A549 (cell line): ENCODE data around the gene MEIOSIN. TPM values are rescaled to one million over a fixed set of nuclear protein-coding genes. Genes with fewer than 3 reads are reported as not detected.

Source experiments
- ATAC-seq, 2 experiments: fragments of 200-7000 bp in 1 of 2; fragments of >200 bp in 1 of 2; cut with Nextera tagmentation in 1 of 2; cut with Tn5 transposase in 1 of 2; 3 replicates each; pipeline versions ENCODE4 v1.8.0 to v1.9.1; 2018 to 2020; ENCODE audit warnings: mild to moderate bottlenecking in 1 of 2, moderate library complexity in 1 of 2
- CTCF ChIA-PET: fragments of 300-600 bp; sonication (Branson Sonifier 250); formaldehyde crosslinking; extraction: SDS; loops from one replicate; lab custom pipeline; 2021; ENCODE audit warnings: antibody characterized with exemption, inconsistent platforms; lab: Yijun Ruan, JAX
- POLR2A ChIA-PET: fragments of 350-600 bp; formaldehyde crosslinking; extraction: SDS; loops from one replicate; lab custom pipeline; 2021; ENCODE audit warnings: antibody characterized with exemption, inconsistent platforms; lab: Yijun Ruan, JAX
- DNase-seq, 2 experiments: peaks; one replicate each; pipeline versions ENCODE4 v3.0.0 to v3.0.0-alpha.2; 2011 to 2016; ENCODE audit warnings: low read depth in 1 of 2, low spot score in 1 of 2
- FAIRE-seq: peaks from 2 replicates; lab custom pipeline; 2011; peaks lifted over from hg19 to GRCh38; lab: Jason Lieb, UNC
- H3K27ac ChIP-seq, 2 experiments: fragments of >200 bp; sonication (Bioruptor Twin); formaldehyde crosslinking; 3 replicates each; pipeline ENCODE4 v1.5.1; 2016 to 2017
- H3K4me1 ChIP-seq: fragments of >200 bp; sonication (Bioruptor Twin); formaldehyde crosslinking; 3 replicates; pipeline ENCODE4 v1.6.1; 2016
- H3K4me2 ChIP-seq: fragments of >200 bp; sonication (Bioruptor Twin); formaldehyde crosslinking; 3 replicates; pipeline ENCODE4 v1.6.1; 2016
- H3K4me3 ChIP-seq: fragments of >200 bp; sonication (Bioruptor Twin); formaldehyde crosslinking; 3 replicates; pipeline ENCODE4 v1.5.1; 2016
- H3K9me3 ChIP-seq: fragments of >200 bp; sonication (Bioruptor Twin); formaldehyde crosslinking; 3 replicates; pipeline ENCODE4 v1.6.1; 2016
- CBX2 ChIP-seq: fragments of 200-600 bp; sonication (generic); IDR thresholded peaks from 2 replicates; pipeline ENCODE4 v1.6.1; 2016; ENCODE audit warnings: low read depth, mild to moderate bottlenecking, borderline replicate concordance
- CHD4 ChIP-seq: fragments of 200-600 bp; sonication (generic); IDR thresholded peaks from 2 replicates; pipeline ENCODE4 v1.6.1; 2016; ENCODE audit warnings: antibody characterized with exemption, mild to moderate bottlenecking, borderline replicate concordance
- EHF ChIP-seq: fragments of 250-450 bp; sonication (Bioruptor Pico); IDR thresholded peaks from 2 replicates; pipeline ENCODE4 v1.5.0; 2020; ENCODE audit warnings: mild to moderate bottlenecking
- EHMT2 ChIP-seq: fragments of 200-600 bp; sonication (generic); IDR thresholded peaks from 2 replicates; pipeline ENCODE4 v1.6.1; 2016; ENCODE audit warnings: antibody characterized with exemption, low read depth, mild to moderate bottlenecking, moderate library complexity
- ESRRA ChIP-seq: fragments of 150-350 bp; IDR thresholded peaks from 2 replicates; pipeline ENCODE4 v1.6.1; 2014; ENCODE audit warnings: mild to moderate bottlenecking, low read length, borderline replicate concordance
- FOSL2 ChIP-seq, 2 experiments: fragments of 450-650 bp in 1 of 2; fragments of >200 bp in 1 of 2; sonication (Bioruptor Twin) in 1 of 2; formaldehyde crosslinking; IDR thresholded peaks; 2 replicates each; pipeline versions ENCODE4 v1.5.0 to v1.6.1; 2016 to 2020; ENCODE audit warnings: mild to moderate bottlenecking in 1 of 2, moderate library complexity in 1 of 2
- HDAC2 ChIP-seq: fragments of 200-600 bp; sonication (generic); IDR thresholded peaks from 2 replicates; pipeline ENCODE4 v1.6.1; 2016
- HEYL ChIP-seq: fragments of 250-450 bp; sonication (Bioruptor Pico); IDR thresholded peaks from 2 replicates; pipeline ENCODE4 v1.8.0; 2021; ENCODE audit warnings: mild to moderate bottlenecking, moderate library complexity
- HOXA7 ChIP-seq: fragments of 250-450 bp; sonication (Bioruptor Pico); IDR thresholded peaks from 2 replicates; pipeline ENCODE4 v1.5.0; 2020; ENCODE audit warnings: mild to moderate bottlenecking, moderate library complexity
- HOXB5 ChIP-seq: fragments of 250-450 bp; sonication (Bioruptor Pico); IDR thresholded peaks from 2 replicates; pipeline ENCODE4 v1.5.0; 2020; ENCODE audit warnings: mild to moderate bottlenecking, moderate library complexity
- MAZ ChIP-seq: fragments of 150-350 bp; IDR thresholded peaks from 2 replicates; pipeline ENCODE4 v1.6.1; 2014; ENCODE audit warnings: antibody characterized with exemption, low read depth, low read length, borderline replicate concordance
- MYC ChIP-seq: IDR thresholded peaks from 2 replicates; pipeline ENCODE4 v1.6.1; 2012; ENCODE audit warnings: mild to moderate bottlenecking, inconsistent platforms, low read length, improper control_type of control experiment, borderline replicate concordance
- NFE2L2 ChIP-seq: fragments of 150-350 bp; conservative IDR thresholded peaks from 2 replicates; pipeline ENCODE4 v1.6.1; 2014; ENCODE audit warnings: low read length
- RCOR1 ChIP-seq: fragments of 150-350 bp; IDR thresholded peaks from 2 replicates; pipeline ENCODE4 v1.6.1; 2014; ENCODE audit warnings: antibody characterized with exemption, low read length, low read depth
- RFX5 ChIP-seq: fragments of 450-650 bp; IDR thresholded peaks from 2 replicates; pipeline ENCODE4 v1.7.1; 2014; ENCODE audit warnings: antibody characterized with exemption, mild to moderate bottlenecking, moderate library complexity
- SMC3 ChIP-seq: fragments of >200 bp; sonication (Bioruptor Twin); formaldehyde crosslinking; IDR thresholded peaks from 3 replicates; pipeline ENCODE4 v1.6.1; 2018; ENCODE audit warnings: inconsistent platforms
- SREBF2 ChIP-seq: fragments of 450-650 bp; IDR thresholded peaks from 2 replicates; pipeline ENCODE4 v1.6.1; 2014; ENCODE audit warnings: mild to moderate bottlenecking, moderate library complexity
- ZC3H11A ChIP-seq: fragments of 450-650 bp; IDR thresholded peaks from 2 replicates; pipeline ENCODE4 v1.6.1; 2014; ENCODE audit warnings: antibody characterized with exemption, mild to moderate bottlenecking
- WGBS: methylation state at CpG from one replicate; pipeline ENCODE4 v1.1.6; 2017; ENCODE audit errors: missing lambda C conversion rate; 5-methylcytosine and 5-hydroxymethylcytosine counted together
- polyA plus RNA-seq, 4 experiments: library from polyadenylated mRNA; depleted of rRNA in 3 of 4; stranded (reverse); fragments of >200 nt; fragmentation: RNase III in 1 of 4; extraction: RNeasy Plus Mini Kit Qiagen cat#74134 plus additional on column Dnase treatment in 1 of 4; gene quantifications; 2 replicates in 3 of 4; 3 replicates in 1 of 4; pipeline ENCODE4 v1.2.3, GENCODE V29; 2011 to 2017
- TF ChIP-seq, protein P1 (sequence below): fragments of >200 bp; sonication (Bioruptor Twin); formaldehyde crosslinking; IDR thresholded peaks from 3 replicates; pipeline ENCODE4 v1.6.1; 2016
- TF ChIP-seq, protein P2 (sequence below): fragments of 250-450 bp; sonication (Bioruptor Pico); IDR thresholded peaks from 2 replicates; pipeline ENCODE4 v1.5.0; 2020; ENCODE audit warnings: low read depth, mild to moderate bottlenecking, moderate library complexity
- TF ChIP-seq, protein P3 (sequence below): fragments of 200-600 bp; sonication (generic); IDR thresholded peaks from 2 replicates; pipeline ENCODE4 v1.6.1; 2016; ENCODE audit warnings: antibody characterized with exemption, mild to moderate bottlenecking, moderate library complexity
- TF ChIP-seq, protein P4 (sequence below): IDR thresholded peaks from 2 replicates; pipeline ENCODE4 v1.6.1; 2012

MEIOSIN gene
- polyA plus RNA-seq, 2 of the 4 experiments (the other 2 are of a cell fraction), result not detected

DNA sequence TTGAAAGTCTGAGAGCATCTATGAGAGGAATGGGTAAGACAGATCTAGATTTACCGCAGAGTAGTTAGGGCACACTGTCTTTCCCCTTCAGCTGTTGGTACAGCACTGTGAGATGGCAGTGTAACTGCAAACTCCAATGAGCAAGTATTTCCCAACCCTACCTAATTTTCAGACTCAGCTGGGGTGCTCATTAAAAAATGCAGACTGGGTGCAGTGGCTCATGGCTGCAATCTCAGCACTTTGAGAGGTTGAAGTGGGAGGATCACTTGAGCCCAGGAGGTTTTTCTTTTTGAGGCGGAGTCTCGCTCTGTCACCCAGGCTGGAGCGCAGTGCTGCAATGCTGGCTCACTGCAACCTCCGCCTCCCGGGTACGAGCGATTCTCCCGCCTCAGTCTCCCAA, 28.1 kb upstream of the MEIOSIN start:
- Histone ChIP-seq H3K4me1 (no peaks in the 10 kb centered on the region), H3K9me3 (no peaks in the 10 kb centered on the region), H3K4me2 (no peak overlapping the region), H3K4me3 (no peak overlapping the region), H3K27ac (no peak overlapping the region)
- ChIA-PET CTCF (interaction anchor here (0.6 to 8.0 kb wide), 4 partner anchors 11 to 63 kb away, joined by 4 to 127 read pairs (median 18); partner anchors contain the start of genes QPCTL and SNRPD2), POLR2A (interaction anchor here (1.0 to 1.4 kb wide), 2 partner anchors 8 to 12 kb away, joined by 3 to 7 read pairs; no protein-coding TSS in a partner anchor)
- DNase-seq (no peak), FAIRE-seq (no peak), ATAC-seq (peak; percentile 19 to 35; a peak in 4 of 6 replicates)
- WGBS, result 90% methylated on average over 9 of the region's 9 CpGs
- TF ChIP-seq HOXB5 (CRISPR knock-in tag) (no peak), MYC (no peak), SREBF2 (no peak), MAZ (no peak), FOSL2 (IDR thresholded peaks at IDR 0.05) (no peak), FOSL2 (CRISPR knock-in tag; IDR thresholded peaks at IDR 0.05) (no peak), CBX2 (no peak), HEYL (CRISPR knock-in tag) (no peak), EHF (CRISPR knock-in tag) (no peak), HOXA7 (CRISPR knock-in tag) (no peak), NFE2L2 (no peak)
- TF ChIP-seq, protein P1, sequence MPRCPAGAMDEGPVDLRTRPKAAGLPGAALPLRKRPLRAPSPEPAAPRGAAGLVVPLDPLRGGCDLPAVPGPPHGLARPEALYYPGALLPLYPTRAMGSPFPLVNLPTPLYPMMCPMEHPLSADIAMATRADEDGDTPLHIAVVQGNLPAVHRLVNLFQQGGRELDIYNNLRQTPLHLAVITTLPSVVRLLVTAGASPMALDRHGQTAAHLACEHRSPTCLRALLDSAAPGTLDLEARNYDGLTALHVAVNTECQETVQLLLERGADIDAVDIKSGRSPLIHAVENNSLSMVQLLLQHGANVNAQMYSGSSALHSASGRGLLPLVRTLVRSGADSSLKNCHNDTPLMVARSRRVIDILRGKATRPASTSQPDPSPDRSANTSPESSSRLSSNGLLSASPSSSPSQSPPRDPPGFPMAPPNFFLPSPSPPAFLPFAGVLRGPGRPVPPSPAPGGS, result no peak

DNA sequence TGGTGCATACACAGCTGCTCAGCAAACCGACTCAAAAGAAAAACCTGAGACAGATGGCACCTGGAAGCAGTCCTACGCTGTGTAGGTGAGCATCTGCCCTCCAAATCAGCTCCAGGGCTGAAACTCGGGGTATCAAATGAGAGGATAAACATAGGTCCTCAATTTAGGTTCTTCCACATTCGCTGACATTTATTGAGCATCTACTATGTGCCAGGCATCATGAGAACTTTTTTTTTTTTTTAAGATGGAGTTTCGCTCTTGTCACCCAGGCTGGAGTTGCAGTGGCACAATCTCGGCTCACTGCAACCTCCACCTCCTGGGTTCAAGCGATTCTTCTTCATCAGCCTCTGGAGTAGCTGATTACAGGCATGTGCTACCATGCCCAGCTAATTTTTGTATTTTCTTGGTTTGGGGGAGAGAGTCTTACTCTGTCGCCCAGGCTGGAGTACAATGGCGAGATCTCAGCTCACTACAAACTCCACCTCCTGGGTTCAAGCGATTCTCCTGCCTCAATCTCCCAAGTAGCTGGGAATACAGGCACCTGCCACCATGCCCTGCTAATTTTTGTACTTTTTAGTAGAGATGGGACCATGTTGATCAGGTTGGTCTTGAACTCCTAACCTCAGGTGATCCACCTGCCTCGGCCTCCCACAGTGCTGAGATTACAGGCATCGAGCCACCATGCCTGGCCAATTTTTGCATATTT, 27.4 kb upstream of the MEIOSIN start:
- no peak overlapping the region for H3K4me3 ChIP-seq
- ChIA-PET CTCF (interaction anchor here (0.6 to 8.0 kb wide), 4 partner anchors 10 to 63 kb away, joined by 4 to 127 read pairs (median 18); partner anchors contain the start of genes QPCTL and SNRPD2), POLR2A (interaction anchor here (1.4 kb wide), 1 partner anchor 11 kb away, joined by 7 read pairs; no protein-coding TSS in a partner anchor)
- 84% methylated on average over 12 of the region's 12 CpGs for WGBS
- FAIRE-seq (no peak), ATAC-seq (0 out of 6 replicates have a peak, but pooled peaks of 1 of the 2 experiments have one; percentile 20), DNase-seq (no peak)
- no peaks in the 10 kb centered on the region for H3K4me1 ChIP-seq
- no peaks in the 10 kb centered on the region for H3K9me3 ChIP-seq
- no peak for TF ChIP-seq ZC3H11A
- no peak for TF ChIP-seq RFX5
- TF ChIP-seq, protein P2, sequence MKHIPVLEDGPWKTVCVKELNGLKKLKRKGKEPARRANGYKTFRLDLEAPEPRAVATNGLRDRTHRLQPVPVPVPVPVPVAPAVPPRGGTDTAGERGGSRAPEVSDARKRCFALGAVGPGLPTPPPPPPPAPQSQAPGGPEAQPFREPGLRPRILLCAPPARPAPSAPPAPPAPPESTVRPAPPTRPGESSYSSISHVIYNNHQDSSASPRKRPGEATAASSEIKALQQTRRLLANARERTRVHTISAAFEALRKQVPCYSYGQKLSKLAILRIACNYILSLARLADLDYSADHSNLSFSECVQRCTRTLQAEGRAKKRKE (CRISPR knock-in tag), result no peak
- TF ChIP-seq, protein P3, sequence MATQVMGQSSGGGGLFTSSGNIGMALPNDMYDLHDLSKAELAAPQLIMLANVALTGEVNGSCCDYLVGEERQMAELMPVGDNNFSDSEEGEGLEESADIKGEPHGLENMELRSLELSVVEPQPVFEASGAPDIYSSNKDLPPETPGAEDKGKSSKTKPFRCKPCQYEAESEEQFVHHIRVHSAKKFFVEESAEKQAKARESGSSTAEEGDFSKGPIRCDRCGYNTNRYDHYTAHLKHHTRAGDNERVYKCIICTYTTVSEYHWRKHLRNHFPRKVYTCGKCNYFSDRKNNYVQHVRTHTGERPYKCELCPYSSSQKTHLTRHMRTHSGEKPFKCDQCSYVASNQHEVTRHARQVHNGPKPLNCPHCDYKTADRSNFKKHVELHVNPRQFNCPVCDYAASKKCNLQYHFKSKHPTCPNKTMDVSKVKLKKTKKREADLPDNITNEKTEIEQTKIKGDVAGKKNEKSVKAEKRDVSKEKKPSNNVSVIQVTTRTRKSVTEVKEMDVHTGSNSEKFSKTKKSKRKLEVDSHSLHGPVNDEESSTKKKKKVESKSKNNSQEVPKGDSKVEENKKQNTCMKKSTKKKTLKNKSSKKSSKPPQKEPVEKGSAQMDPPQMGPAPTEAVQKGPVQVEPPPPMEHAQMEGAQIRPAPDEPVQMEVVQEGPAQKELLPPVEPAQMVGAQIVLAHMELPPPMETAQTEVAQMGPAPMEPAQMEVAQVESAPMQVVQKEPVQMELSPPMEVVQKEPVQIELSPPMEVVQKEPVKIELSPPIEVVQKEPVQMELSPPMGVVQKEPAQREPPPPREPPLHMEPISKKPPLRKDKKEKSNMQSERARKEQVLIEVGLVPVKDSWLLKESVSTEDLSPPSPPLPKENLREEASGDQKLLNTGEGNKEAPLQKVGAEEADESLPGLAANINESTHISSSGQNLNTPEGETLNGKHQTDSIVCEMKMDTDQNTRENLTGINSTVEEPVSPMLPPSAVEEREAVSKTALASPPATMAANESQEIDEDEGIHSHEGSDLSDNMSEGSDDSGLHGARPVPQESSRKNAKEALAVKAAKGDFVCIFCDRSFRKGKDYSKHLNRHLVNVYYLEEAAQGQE, result no peak
- no peak for TF ChIP-seq CHD4
- no peak for TF ChIP-seq HOXB5 (CRISPR knock-in tag)
- no peak for TF ChIP-seq SREBF2
- no peak for TF ChIP-seq SMC3
- no peak for TF ChIP-seq EHMT2
- TF ChIP-seq, protein P4, sequence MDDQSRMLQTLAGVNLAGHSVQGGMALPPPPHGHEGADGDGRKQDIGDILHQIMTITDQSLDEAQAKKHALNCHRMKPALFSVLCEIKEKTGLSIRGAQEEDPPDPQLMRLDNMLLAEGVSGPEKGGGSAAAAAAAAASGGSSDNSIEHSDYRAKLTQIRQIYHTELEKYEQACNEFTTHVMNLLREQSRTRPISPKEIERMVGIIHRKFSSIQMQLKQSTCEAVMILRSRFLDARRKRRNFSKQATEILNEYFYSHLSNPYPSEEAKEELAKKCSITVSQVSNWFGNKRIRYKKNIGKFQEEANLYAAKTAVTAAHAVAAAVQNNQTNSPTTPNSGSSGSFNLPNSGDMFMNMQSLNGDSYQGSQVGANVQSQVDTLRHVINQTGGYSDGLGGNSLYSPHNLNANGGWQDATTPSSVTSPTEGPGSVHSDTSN, result no peak
- no peak for TF ChIP-seq HDAC2
- no peak for TF ChIP-seq RCOR1
- TF ChIP-seq ESRRA, result no peak
- TF ChIP-seq EHF (CRISPR knock-in tag), result no peak
- H3K4me2 ChIP-seq, result no peak overlapping the region
- H3K27ac ChIP-seq, result no peak overlapping the region
